Heart left ventricle (tissue), 16 donors: ENCODE data around the gene TEF. TPM values are rescaled to one million over a fixed set of nuclear protein-coding genes. Genes with fewer than 3 reads are reported as not detected.

Experiments
- ATAC-seq, 4 donors: fragments of 200-7000 bp; cut with Tn5 transposase; one replicate each; pipeline ENCODE4 v1.9.1; 2020 to 2022; ENCODE audit warnings: moderate library complexity in 4 of 4, mild to moderate bottlenecking in 3 of 4, moderate number of reproducible peaks in 1 of 4
- DNase-seq, 5 donors: peaks; one replicate each; pipeline ENCODE4 v3.0.0-alpha.2; 2020
- H3K27ac ChIP-seq, 12 donors: fragments of 200-600 bp; sonication (generic) in 4 of 12; one replicate each; pipeline versions ENCODE4 v1.5.0 to v1.8.0; 2016 to 2022; ENCODE audit warnings: mild to moderate bottlenecking in 2 of 12
- H3K27me3 ChIP-seq, 9 donors: fragments of 200-600 bp; sonication (generic) in 2 of 9; one replicate each; pipeline versions ENCODE4 v1.5.1 to v1.8.0; 2016 to 2022; ENCODE audit warnings: mild to moderate bottlenecking in 3 of 9
- H3K36me3 ChIP-seq, 9 donors: fragments of 200-600 bp; sonication (generic) in 2 of 9; one replicate each; pipeline versions ENCODE4 v1.5.0 to v1.8.0; 2018 to 2022; ENCODE audit warnings: mild to moderate bottlenecking in 2 of 9
- H3K4me1 ChIP-seq, 12 donors: fragments of 200-600 bp; sonication (generic) in 4 of 12; one replicate each; pipeline versions ENCODE4 v1.5.0 to v1.8.0; 2016 to 2022; ENCODE audit warnings: mild to moderate bottlenecking in 3 of 12
- H3K4me3 ChIP-seq, 12 donors: fragments of 200-600 bp; sonication (generic) in 4 of 12; one replicate each; pipeline versions ENCODE4 v1.5.0 to v1.8.0; 2017 to 2022; ENCODE audit warnings: mild to moderate bottlenecking in 9 of 12, moderate library complexity in 4 of 12
- H3K9me3 ChIP-seq, 12 donors: fragments of 200-600 bp; sonication (generic) in 4 of 12; one replicate each; pipeline versions ENCODE4 v1.5.0 to v1.8.0; 2016 to 2022; ENCODE audit warnings: mild to moderate bottlenecking in 1 of 12
- POLR2A ChIP-seq, 2 donors: fragments of 450-650 bp; IDR thresholded peaks; one replicate each; pipeline ENCODE4 v1.6.1; 2017; ENCODE audit warnings: antibody characterized with exemption in 2 of 2, mild to moderate bottlenecking in 2 of 2, moderate library complexity in 2 of 2
- WGBS, 4 donors: extraction: QIAGEN DNeasy Blood & Tissue Kit in 2 of 4; methylation state at CpG; one replicate each; pipeline versions ENCODE4 v1.1.5 to v1.1.7; 2013 to 2018; 5-methylcytosine and 5-hydroxymethylcytosine counted together
- intact Hi-C, 10 donors: fragments of 100-400 bp; cut with DNase I; formaldehyde crosslinking; loops; one replicate each; pipeline versions ENCODE4 v1.11.1 to v1.14.2; 2022
- polyA plus RNA-seq, 2 donors: library from polyadenylated mRNA; stranded (reverse); fragments of 200-250 nt; gene quantifications; one replicate each; pipeline ENCODE4 v1.2.3, GENCODE V29; 2013
- total RNA-seq, 9 donors: library from RNA; depleted of rRNA in 2 of 9; stranded (reverse); fragments of >200 nt in 2 of 9; fragmentation: NEBNext Ultra II Directional in 3 of 9; extraction: Animal tissue kit (Norgen Biotek cat#: 25700) in 3 of 9; gene quantifications; one replicate each; pipeline versions ENCODE4 v1.1.0 to v1.2.4, GENCODE V29; 2016 to 2023
- TF ChIP-seq, protein P1 (sequence below), 12 donors: fragments of 200-600 bp; sonication (generic) in 4 of 12; IDR thresholded peaks; one replicate each; pipeline versions ENCODE4 v1.5.0 to v1.8.0; 2018 to 2022; ENCODE audit warnings: antibody characterized with exemption in 12 of 12, mild to moderate bottlenecking in 5 of 12
- donor health status: ischemic (EF 13 %, LVEDD 7.1; RV severe dilation, severe dysfunction).
- donor health status: healthy with polysubstance abuse.
- donor health status: DM: no; HTN: yes; CAD: no.
- donor health status: DM: no; HTN: no; CAD: no.
- donor health status: ischemic (EF 25% LVEDD 6.9; RV normal size, moderate dysfunction).
- donor health status: ischemic (EF 25% LVEDD 5.7; RV mildly dilated, moderate dysfunction).
- donor health status: healthy.
- donor health status: DM: yes; HTN: yes; CAD: no.
- donor health status: ischemic (EF 35%, LVEDD 5.7; RV mildly dilated, moderate dysfunction).
- donor health status: nonischemic (EF 11% LVEDD 7.7; RV severe dilation, severe dysfunction).
- donor health status: DM: yes; HTN: yes; CAD: no.
- donor health status: PGD.
- donor health status: ischemic (EF 29% LVEDD 5.4; RV normal size, mild dysfunction).
- donor health status: nonischemic (EF 23%, LVEDD 6.1; RV moderate dilation, normal function).

The TEF gene
- total and polyA plus RNA-seq, 11 donors, result 7.2 to 35.3 (median 17.9) TPM

GRCh38 chr22:41411021-41411851, 29.5 kb downstream of the TEF start:
- ATAC-seq, result peak; percentile 8 to 34 (median 26)
- H3K4me1 ChIP-seq, result peaks cover 0 to 57% (median 42%) of the 10 kb centered on the region in 12 donors
- H3K4me3 ChIP-seq, result no peak overlapping the region
- intact Hi-C loops, result loop anchor here in 4 of 10 donors (2.0 kb wide), 1 partner anchor 36 kb away; the partner anchor contains the start of gene TOB2 (in 4 of the 4)
- peak in 2 of 5 donors; percentile 45 to 72 for DNase-seq
- no peaks in the 10 kb centered on the region for H3K27me3 ChIP-seq
- TF ChIP-seq, protein P1, sequence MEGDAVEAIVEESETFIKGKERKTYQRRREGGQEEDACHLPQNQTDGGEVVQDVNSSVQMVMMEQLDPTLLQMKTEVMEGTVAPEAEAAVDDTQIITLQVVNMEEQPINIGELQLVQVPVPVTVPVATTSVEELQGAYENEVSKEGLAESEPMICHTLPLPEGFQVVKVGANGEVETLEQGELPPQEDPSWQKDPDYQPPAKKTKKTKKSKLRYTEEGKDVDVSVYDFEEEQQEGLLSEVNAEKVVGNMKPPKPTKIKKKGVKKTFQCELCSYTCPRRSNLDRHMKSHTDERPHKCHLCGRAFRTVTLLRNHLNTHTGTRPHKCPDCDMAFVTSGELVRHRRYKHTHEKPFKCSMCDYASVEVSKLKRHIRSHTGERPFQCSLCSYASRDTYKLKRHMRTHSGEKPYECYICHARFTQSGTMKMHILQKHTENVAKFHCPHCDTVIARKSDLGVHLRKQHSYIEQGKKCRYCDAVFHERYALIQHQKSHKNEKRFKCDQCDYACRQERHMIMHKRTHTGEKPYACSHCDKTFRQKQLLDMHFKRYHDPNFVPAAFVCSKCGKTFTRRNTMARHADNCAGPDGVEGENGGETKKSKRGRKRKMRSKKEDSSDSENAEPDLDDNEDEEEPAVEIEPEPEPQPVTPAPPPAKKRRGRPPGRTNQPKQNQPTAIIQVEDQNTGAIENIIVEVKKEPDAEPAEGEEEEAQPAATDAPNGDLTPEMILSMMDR (IDR thresholded peaks at IDR 0.05), result no peak
- peak in 1 of 2 donors; percentile 66 for TF ChIP-seq POLR2A (IDR thresholded peaks at IDR 0.05)
- no peaks in the 10 kb centered on the region for H3K36me3 ChIP-seq
- H3K27ac ChIP-seq, result peak overlapping the region; percentile 92 to 100 (median 98)
- WGBS, 4 donors, result 42 to 53% (median 50%) methylated on average over 11 of the region's 11 CpGs
- H3K9me3 ChIP-seq, result no peaks in the 10 kb centered on the region

DNA sequence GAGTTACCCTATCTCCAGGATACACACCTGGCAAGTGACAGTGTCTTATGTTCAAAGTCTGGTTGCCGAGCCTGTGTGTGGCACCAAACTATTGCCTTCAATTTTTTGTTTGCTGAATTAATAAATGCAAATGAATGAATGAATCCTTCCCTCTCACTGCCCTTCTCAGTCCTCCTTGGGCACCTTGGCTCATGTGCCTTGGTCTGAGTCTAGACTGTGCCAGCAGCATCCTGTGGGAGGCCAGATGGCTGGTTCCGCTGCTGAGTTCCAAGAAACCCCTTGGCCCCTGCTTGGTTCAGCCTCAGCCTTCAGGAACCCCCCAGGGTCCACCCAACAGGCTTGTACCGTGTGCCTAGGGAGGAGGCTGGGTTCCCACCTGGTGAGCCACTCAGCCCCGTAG, 33.8 kb downstream of the TEF start:
- Histone ChIP-seq H3K9me3 (no peaks in the 10 kb centered on the region), H3K4me1 (peaks cover 2 to 80% (median 56%) of the 10 kb centered on the region in 12 donors), H3K27ac (peak overlapping the region in 11 of 12 donors; percentile 92 to 100 (median 98)), H3K4me3 (peak overlapping the region in 4 of 12 donors; percentile 58 to 78 (median 68)), H3K27me3 (no peaks in the 10 kb centered on the region), H3K36me3 (no peaks in the 10 kb centered on the region)
- intact Hi-C loops, result no loop called here
- DNase-seq (no peak), ATAC-seq (no peak)
- WGBS, 4 donors, result 77 to 93% (median 91%) methylated on average over 3 to 4 of the region's 4 CpGs
- TF ChIP-seq, protein P1 (IDR thresholded peaks at IDR 0.05), result no peak
- no peak for TF ChIP-seq POLR2A (IDR thresholded peaks at IDR 0.05)

- ATAC-seq (peak; percentile 73 to 88 (median 87)), DNase-seq (peak; percentile 89 to 97 (median 93))
- intact Hi-C loops, result loop anchor here in 1 of 10 donors (2.0 kb wide), 1 partner anchor 25 kb away; no protein-coding TSS in a partner anchor
- WGBS, 4 donors, result 41 to 48% (median 45%) methylated on average over 6 to 13 of the region's 13 CpGs
- Histone ChIP-seq H3K9me3 (no peaks in the 10 kb centered on the region), H3K27me3 (no peaks in the 10 kb centered on the region), H3K4me1 (peaks cover 2 to 57% (median 34%) of the 10 kb centered on the region in 12 donors), H3K27ac (peak overlapping the region; percentile 45 to 99 (median 92)), H3K36me3 (peaks cover 0 to 3% (median under 1%) of the 10 kb centered on the region in 9 donors), H3K4me3 (peak overlapping the region in 1 of 12 donors; percentile 13)
- TF ChIP-seq, protein P1 (IDR thresholded peaks at IDR 0.05), result no peak
- peak in 1 of 2 donors; percentile 42 for TF ChIP-seq POLR2A (IDR thresholded peaks at IDR 0.05)
Observed at GRCh38 chr22:41417622-41418390, 36.1 kb downstream of the TEF start.
